ENCODE results near the gene FSTL4.

The FSTL4 gene

GRCh38 chr5:133163839-133164238 is 448.5 kb downstream of the FSTL4 start:
- in situ Hi-C loops (cut with MboI; ENCODE audit: low sequenced_read_pairs, unreplicated experiment) = no loop called here
- TF ChIP-seq, protein P1, sequence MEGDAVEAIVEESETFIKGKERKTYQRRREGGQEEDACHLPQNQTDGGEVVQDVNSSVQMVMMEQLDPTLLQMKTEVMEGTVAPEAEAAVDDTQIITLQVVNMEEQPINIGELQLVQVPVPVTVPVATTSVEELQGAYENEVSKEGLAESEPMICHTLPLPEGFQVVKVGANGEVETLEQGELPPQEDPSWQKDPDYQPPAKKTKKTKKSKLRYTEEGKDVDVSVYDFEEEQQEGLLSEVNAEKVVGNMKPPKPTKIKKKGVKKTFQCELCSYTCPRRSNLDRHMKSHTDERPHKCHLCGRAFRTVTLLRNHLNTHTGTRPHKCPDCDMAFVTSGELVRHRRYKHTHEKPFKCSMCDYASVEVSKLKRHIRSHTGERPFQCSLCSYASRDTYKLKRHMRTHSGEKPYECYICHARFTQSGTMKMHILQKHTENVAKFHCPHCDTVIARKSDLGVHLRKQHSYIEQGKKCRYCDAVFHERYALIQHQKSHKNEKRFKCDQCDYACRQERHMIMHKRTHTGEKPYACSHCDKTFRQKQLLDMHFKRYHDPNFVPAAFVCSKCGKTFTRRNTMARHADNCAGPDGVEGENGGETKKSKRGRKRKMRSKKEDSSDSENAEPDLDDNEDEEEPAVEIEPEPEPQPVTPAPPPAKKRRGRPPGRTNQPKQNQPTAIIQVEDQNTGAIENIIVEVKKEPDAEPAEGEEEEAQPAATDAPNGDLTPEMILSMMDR (IDR thresholded peaks at IDR 0.05; ENCODE audit: borderline replicate concordance, control extremely low read depth, extremely low read depth, insufficient read depth, missing control alignments) = no peak
- no peak for DNase-seq (ENCODE audit: low spot score)

GRCh38 chr5:133159543-133159942 is 452.8 kb downstream of the FSTL4 start:
- TF ChIP-seq, protein P1 (IDR thresholded peaks at IDR 0.05; ENCODE audit: borderline replicate concordance, control extremely low read depth, extremely low read depth, insufficient read depth, missing control alignments) = no peak
- DNase-seq (ENCODE audit: low spot score) = no peak
- in situ Hi-C loops (cut with MboI; ENCODE audit: low sequenced_read_pairs, unreplicated experiment) = no loop called here

GRCh38 chr5:133155326-133155969 is 456.9 kb downstream of the FSTL4 start:
- TF ChIP-seq, protein P1 (IDR thresholded peaks at IDR 0.05; ENCODE audit: borderline replicate concordance, control extremely low read depth, extremely low read depth, insufficient read depth, missing control alignments) = no peak
- no peak for DNase-seq (ENCODE audit: low spot score)
- in situ Hi-C loops (cut with MboI; ENCODE audit: low sequenced_read_pairs, unreplicated experiment) = no loop called here

- in situ Hi-C loops (cut with MboI; ENCODE audit: low sequenced_read_pairs, unreplicated experiment) = no loop called here
- no peak for DNase-seq (ENCODE audit: low spot score)
- TF ChIP-seq, protein P1 (IDR thresholded peaks at IDR 0.05; ENCODE audit: borderline replicate concordance, control extremely low read depth, extremely low read depth, insufficient read depth, missing control alignments) = no peak
Observed at GRCh38 chr5:133154274-133155075, 457.9 kb downstream of the FSTL4 start.

GRCh38 chr5:133150909-133151544 is 461.3 kb downstream of the FSTL4 start:
- in situ Hi-C loops (cut with MboI; ENCODE audit: low sequenced_read_pairs, unreplicated experiment) = no loop called here
- TF ChIP-seq, protein P1 (IDR thresholded peaks at IDR 0.05; ENCODE audit: borderline replicate concordance, control extremely low read depth, extremely low read depth, insufficient read depth, missing control alignments) = no peak

GRCh38 chr5:133149345-133149744 is 463.0 kb downstream of the FSTL4 start:
- in situ Hi-C loops (cut with MboI; ENCODE audit: low sequenced_read_pairs, unreplicated experiment) = no loop called here
- DNase-seq (ENCODE audit: low spot score) = no peak
- TF ChIP-seq, protein P1 (IDR thresholded peaks at IDR 0.05; ENCODE audit: borderline replicate concordance, control extremely low read depth, extremely low read depth, insufficient read depth, missing control alignments) = no peak

More at GRCh38 chr5:133150909-133151544, 461.3 kb downstream of the FSTL4 start:
- no peak for DNase-seq (ENCODE audit: low spot score)

Data from GM13976 (cell line).